Lower leg skin (tissue), 3 donors: ENCODE measurements around the gene BOD1L1.

Experiments used
- CTCF ChIP-seq, 3 donors: fragments of 450-650 bp; IDR thresholded peaks; one replicate each; pipeline ENCODE4 v1.5.1; 2016; ENCODE audit warnings: antibody characterized with exemption in 3 of 3, mild to moderate bottlenecking in 3 of 3, moderate library complexity in 2 of 3
- POLR2A ChIP-seq, 2 donors: fragments of 450-650 bp; IDR thresholded peaks; one replicate each; pipeline ENCODE4 v1.6.1; 2016 to 2017; ENCODE audit warnings: antibody characterized with exemption in 2 of 2, mild to moderate bottlenecking in 1 of 2, moderate library complexity in 1 of 2

GRCh38 chr4:13626492-13627177 is 890 bp downstream of the BOD1L1 start:
- TF ChIP-seq CTCF (IDR thresholded peaks at IDR 0.05) (no peak), POLR2A (IDR thresholded peaks at IDR 0.05) (no peak)
